ENCODE results near the gene SPRYD7.
"Not testable (repeated sequence)": the region's sequence is repeated elsewhere in the genome, so short reads cannot be mapped to it uniquely, and the experiment has no call there.

The SPRYD7 gene

DNA sequence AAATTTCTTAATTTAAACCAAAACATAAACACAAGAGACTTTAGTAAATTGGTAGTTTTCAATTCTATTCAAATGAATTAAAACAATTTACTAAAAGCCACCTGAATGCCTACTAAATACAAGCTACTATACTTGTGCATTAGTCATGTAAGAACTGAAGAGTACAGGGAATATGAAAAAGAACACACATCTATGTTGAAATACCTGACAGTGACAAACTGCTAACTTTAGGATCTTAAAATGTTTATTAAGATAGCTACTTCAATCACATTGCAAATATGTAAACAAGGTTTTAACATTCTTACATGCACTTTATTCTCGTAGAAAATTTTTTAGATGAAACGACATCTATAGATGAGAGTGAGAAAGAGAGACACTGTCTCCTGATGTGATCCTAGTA lies 4.1 kb downstream of the SPRYD7 start:
- DNase-seq = no peak

DNA sequence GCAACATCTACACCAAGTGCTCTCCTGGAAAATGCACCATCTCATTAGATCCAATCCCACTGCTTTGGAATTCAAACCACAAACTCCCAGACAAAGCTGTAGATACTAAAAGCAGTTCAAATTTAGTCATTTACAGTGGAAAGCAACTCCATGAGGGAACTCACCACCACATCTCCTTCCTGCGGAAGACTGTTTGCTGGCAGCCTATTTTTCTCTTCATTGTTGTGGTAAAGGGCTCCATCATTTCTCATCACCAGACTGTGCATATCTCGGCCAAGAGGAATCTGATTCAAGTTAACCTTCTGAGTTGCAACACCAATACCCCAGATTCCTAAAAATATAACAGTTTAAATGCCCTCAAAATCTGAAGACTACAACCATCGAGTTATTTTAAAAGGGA lies 8.4 kb downstream of the SPRYD7 start:
- DNase-seq = no peak

DNA sequence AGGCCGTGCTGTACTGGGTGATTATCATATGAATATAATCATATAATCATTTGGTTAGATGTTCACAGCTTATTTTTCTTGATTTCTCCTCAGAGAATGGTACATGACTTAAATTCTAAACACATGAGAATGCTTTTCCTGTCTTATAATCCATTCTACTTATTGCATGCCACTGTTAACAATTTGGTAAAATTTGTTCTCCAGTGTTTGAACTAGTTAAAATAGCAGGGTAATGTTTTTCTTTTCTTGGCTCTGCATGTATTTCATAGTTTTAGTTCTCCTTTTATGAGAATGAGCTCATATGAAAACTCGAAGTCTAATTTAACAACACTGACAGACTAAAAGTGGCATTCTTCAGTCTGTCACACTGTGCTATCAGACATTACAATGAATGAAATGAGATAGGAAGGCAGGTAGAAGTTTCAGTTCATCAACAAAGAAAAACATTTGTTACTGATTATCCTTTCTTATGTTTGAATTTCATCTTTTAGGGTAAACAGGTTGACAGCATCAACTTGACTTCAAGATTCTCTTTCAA lies 10.2 kb downstream of the SPRYD7 start:
- DNase-seq = no peak

DNA sequence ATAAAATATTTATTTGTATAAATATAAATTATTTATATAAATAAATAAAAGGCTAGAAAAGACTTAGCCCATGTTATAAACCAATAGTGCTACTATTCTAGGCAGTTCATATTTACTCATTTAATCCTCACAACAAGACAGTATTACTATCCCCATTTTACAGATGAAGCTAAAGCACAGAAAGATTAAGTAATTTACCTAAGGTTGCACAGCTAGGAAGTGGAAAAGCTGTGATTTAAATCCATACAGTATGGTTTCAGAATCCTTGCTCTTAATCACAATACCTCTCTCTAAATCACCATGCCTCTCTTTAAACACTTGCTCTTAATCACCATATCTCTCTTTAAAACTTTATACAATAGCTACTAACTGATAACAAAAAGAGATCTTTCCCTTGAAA lies 13.8 kb downstream of the SPRYD7 start:
- DNase-seq = no peak

DNA sequence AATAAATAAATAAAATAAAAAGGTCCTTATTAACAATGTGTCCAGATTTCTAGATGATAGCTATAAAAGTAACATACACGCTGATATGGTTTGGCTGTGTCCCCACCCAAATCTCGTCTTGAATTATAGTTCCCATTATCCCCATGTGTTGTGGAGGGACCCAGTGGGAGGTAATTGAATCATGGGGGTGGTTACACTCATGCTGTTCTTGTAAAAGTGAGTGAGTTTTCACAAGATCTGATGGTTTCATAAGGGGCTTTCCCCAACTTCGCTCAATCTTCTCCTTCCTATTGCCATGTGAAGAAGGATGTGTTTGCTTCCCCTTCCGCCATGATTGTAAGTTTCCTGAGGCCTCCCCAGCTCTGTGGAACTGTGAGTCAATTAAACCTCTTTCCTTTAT lies 15.2 kb downstream of the SPRYD7 start:
- not testable (repeated sequence) for DNase-seq

DNA sequence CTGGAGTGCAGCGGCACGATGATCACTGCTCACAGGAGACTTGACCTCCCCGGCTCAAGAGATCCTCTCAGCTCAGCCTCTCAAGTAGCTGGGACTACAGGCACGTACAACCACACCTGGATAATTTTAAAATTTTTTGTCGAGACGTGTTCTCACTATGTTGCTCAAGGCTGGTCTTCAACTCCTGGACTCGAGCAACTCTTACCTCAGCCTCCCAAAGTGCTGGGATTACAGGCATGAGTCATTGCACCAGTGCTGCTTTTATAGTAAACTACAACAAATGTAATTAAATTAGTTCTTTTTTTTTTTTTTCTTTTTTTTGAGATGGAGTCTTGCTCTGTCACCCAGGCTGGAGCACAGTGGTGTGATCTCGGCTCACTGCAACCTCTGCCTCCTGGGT lies 18.0 kb downstream of the SPRYD7 start:
- DNase-seq = not testable (repeated sequence)

DNA sequence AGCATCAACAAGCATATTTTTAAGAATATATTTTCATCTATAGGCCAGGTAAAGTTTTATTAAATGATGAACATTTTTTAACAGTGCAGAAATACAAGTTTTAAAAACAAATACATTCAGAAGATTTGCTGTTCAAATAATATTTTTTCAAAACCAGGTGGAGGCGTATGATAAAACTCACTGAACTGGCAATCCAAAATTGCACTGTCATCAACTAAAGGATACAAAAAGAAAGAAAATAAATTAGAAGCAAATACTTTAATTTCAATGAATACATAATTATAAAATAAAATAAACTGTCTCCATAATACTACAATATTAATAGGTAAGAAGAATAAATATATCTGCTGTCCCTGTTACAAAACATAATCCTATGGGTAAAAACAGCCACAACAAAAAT lies 21.2 kb downstream of the SPRYD7 start:
- no peak for DNase-seq

DNA sequence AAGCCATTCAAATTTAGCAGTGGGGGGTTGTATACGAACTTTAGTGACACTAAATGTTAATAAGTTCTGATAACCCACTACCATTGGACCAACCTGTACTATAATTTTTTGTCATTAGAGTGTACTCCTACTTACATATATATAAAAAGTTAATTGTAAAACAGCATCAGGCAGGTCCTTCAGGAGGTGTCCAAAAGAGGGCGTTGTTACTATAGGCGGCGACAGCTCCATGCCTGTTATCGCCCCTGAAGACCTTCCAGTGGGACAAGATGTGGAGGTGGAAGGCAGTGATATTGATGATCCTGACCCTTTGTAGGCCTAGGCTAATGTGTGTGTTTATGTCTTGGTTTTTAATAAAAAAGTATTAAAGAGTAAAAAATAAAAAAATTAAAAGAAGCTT lies 27.5 kb downstream of the SPRYD7 start:
- DNase-seq = no peak

DNA sequence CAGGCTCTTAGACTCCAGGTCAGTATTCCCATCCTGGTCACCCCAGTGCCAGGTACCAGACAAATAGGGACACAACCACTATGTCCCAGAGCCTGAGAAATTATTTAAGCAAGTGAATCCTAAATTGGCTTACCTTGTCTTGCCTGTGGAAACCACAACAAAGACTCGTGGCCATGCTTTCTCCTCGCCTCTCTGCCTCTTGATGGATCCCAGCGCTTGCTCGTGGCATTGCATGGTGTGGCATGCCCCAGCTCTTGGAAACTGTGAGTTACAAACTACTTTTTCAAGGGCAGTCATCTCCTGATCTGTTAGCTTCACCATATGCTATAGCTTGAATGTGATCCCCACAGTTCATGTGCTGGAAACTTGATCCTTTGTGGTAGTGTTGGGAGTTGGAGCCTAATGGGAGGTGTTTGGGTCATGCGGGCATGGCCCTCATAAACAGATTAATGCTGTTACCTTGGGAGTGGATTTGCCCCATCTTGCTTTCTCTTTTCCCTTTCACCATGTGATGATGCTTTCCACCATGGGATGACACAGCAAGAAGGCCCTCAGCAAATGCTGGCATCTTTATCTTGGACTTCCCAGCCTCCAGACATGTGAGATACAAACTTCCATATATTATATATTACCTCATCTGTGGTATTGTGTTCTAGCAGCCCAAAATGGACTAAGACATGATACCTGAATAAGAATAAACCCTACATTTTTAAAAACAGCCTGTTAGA lies 31.2 kb downstream of the SPRYD7 start:
- DNase-seq = no peak

DNA sequence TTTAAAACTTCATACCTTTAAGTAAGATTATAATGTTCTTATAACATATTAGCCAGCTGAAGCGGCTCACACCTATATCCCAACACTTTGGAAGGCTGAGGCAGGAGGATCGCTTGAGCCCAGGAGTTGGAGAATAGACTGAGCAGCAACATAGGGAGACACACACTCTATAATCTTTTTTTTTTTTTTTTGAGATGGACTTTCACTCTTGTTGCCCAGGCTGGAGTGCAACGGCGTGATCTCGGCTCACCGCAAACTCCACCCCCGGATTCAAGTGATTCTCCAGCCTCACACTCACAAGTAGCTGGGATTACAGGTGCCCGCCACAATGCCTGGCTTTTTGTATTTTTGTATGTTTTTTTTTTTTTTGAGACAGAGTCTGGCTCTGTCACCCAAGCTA lies 37.3 kb downstream of the SPRYD7 start:
- no peak for DNase-seq

DNA sequence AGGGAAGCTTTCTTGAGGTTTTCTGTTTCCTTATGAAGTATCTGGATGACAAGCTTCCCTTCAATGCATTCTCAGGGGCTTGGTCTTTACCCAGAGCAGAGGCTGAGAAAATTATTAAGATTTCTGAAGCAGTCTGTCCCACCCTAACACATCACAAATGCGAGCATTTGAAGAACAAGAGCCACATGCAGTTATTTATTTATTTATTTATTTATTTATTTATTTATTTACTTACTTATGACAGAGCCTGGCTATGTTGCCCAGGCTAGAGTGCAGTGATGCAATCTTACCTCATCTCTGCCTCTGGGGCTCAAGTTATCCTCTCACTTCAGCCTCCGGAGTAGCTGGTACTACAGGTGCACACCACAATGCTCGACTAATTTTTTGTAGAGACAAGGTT lies 38.4 kb downstream of the SPRYD7 start:
- no peak for DNase-seq

DNA sequence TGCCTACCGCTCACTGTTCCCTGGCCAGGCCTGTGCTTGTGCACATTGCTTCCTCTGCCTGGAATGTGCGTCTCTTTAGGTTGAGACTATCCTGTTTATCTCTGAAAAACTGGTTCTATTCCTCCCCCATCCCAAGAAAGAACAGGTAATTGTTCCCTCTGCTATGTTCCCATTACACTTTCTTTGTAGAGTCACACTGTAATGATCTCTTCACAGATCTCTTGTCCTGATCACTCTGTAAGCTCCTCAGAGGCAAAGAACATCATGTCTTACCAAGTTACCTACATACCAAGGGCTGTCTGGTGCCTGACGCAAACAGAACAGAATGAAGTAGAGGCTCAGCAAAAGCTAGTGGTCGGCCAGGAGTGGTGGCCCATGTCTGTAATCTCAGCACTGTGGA lies 40.3 kb downstream of the SPRYD7 start:
- DNase-seq = no peak

DNA sequence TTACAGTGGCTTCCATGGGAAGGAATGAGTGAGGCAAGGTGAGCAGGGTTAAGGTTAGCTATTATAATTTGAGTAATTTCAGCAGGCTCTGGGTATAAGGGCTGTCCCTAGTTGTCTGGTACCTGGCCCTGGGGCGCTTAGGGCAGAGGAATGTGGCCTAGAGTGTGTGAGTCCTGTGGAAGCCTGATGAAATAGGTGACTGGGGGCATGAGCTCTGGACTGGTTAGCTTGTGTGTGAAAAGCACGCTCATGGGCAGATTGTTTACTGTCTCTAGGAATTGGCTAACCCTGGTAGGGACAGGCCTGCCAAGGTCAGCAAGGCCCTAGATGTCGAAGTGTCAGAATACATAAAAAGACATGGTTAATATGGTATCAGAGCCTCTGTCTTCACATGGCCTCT lies 42.5 kb downstream of the SPRYD7 start:
- DNase-seq = no peak

DNA sequence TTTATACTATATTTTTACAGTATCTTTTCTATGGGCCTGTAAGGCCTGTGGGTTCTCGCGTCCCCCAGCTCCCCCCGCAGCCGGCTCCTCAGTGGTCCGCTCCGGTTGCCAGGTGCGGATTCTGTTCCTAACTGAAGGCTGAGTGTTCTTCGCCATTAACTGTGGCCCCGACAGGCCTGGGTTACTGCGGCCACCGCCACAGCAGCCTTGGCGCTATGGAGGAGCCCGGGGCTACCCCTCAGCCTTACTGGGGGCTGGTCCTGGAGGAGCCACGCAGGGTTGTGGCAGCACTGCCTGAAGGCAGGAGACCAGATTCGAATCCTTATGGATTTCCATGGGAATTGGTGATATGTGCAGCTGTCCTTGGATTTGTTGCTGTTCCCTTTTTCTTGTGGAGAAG lies 45.8 kb downstream of the SPRYD7 start:
- no peak for DNase-seq

DNA sequence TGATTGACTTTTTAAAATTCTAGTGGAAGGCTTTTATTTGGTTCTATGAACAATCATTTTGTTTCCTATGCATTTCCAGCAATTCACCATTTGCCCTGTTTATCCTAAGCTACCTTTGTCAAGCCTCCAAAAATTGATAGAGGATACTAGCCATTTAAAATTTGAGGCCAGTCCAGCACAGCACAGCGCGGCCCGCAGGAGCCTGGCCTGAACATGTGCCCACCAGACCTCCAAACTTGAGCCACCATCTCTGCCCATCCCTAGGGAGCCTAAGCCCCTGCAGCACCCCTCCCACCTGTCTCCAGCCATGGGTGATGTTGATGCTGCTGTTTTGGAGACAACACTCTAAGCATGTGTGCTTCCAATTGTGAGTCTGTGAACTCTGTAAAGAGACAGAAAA lies 57.5 kb downstream of the SPRYD7 start:
- no peak for DNase-seq

DNA sequence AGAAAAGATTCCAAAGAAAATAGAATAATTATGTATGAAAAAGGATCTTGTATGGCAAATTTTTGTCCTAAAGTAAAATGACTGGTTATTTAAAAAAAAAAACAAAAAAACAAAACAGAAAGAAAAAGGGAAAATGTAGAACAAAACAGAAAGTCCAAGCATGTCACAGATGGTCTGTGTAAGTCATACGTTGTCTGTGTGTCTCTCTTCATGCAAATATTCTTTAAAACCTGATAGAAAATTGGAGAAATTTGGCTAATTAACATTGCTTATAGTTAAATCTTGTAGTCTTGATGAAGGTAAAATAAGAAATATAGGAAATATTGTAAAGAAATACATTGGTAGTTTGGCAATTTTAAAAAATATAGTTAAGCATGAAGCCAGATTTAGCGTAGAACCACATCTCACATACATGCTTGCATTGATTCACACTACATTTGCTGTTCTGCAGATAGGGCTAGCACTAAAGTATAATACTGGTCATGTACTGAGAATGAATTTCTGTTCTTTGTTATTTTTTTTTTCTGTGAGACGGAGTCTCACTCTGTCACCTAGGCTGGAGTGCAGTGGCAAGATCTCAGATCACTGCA lies 58.4 kb downstream of the SPRYD7 start:
- DNase-seq = no peak

DNA sequence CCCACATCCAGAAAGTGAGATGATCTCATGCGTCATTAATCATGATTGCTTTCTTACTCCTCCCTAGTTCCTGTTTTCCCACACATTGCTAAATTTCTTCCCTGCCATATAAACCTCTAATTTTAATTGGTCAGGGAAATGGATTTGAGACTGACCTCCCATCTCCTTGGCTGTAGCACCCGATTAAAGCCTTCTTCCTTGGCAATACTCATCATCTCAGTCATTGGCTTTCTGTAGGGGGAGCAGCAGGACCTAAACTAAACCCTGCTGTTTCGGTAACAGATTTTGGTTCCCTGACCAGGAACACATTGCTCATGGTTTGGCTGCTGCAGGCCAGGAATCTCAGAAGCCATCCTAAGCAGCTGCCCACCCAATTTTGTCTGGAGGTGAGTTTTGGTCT lies 61.7 kb downstream of the SPRYD7 start:
- DNase-seq = no peak

DNA sequence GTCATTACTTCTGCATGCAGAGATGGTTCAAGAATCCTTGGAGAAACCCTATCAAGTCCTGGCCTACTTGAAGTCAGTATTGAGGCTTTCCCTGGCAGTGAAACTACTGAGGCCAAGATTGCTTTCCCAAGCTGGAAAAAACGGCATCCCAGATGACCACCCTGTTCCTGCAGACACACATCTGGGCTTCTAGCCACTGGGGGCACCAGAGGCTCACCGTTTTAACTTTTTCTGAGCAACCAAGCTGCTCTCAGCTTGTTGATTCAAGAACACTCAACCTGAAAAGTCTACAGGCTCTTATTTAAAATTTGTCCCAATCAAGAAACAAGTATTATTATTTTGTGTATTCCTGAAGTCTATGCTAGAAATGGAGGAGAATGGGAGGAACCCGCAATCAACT lies 66.6 kb downstream of the SPRYD7 start:
- DNase-seq = no peak

DNA sequence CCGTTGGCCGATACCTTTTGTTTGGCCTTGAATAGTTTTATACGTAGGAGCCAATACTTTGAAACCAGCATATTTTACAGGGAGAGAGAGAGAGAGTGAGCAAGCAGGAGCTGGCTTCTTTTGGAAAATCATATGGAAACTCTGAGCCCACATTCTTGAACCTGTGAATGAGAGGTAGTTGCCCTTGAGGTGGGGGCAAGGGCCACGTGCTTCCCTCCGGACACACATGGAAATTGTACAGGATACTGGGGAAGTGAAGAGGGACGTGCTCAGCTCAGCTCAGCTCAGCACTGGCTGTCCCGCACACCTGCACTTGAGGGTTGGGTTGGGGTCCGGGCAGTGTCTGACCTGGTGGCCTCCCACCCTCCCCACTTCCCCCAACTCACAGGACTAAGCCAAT lies 68.3 kb downstream of the SPRYD7 start:
- DNase-seq = no peak

DNA sequence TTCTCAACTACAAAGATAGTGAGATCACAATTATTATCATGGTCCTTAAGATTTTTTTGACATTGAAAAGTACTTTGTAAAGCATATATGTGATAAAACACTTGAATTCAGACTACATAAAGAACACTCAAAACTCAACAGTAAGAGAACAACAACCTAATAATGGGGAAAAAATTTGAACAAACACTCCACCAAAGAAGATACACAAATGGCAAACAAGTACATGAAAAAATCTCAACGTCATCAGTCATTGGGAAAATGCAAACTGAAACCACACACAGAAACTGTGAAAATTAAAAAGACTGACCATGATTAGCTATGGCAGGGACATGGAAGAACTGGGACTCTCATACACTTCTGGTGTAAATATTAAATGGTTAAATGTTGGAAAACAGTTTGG lies 70.9 kb downstream of the SPRYD7 start:
- DNase-seq = no peak

DNA sequence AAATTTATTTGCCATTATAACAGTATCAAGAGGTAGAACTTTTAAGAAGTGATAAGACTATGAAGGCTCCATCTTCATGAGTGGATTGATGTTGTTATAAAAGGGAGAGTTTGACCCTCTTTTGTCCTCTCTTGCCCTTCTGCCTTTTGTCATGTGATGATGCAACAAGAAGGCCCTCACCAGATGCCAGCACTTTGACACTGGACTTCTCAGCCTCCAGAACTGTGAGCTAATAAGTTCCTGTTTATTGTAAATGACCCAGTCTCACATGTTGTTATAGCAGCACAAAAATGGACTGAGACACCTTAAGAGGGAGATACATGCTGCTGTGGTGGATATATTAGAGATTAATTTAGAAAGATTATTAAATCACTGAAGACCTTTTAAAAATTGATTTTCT lies 71.6 kb downstream of the SPRYD7 start:
- no peak for DNase-seq
